ENCODE measurements around the gene PNMT. TPM values are rescaled to one million over a fixed set of nuclear protein-coding genes. Genes with fewer than 3 reads are reported as not detected.
A peak's percentile ranks its signal among the peaks of the same experiment; 100 is the strongest.

Gene PNMT
- total RNA-seq, 4 donors from 2014 or later, result 1.1 to 3.3 (median 1.2) TPM; not detected in 1

DNA sequence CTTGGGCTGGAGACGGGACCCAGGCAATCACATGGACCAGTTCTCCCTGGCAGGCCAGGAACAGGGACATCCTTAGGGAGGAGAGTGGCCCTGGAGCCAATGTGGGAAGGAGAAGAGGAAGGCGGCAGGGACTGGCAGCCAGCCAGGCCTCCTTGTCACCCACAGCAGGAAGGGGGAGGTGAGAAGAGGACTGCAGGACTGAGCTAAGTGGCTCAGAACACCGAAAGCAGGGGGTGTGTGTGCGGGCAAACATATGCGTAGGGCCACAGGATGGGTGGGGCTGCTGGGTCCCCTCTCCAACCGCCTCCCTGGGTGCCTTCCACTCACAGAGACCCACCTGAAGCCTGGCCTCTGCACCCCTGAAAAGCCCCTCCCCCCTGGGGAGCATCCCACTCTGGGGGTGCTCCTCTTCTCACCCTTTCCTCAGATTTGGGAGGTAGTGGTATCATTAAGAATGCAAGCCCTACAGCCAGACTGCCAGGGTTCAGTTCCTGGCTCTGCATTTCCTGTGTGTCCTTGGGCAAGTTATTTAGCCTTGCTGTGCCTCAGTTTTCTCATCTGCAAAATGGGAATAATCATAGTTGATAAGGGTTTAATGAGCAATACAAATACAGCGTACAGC is 8.1 kb downstream of the PNMT start:
- H3K27ac ChIP-seq, result peak overlapping the region; percentile 59 to 91 (median 87)
- peak; percentile 97 to 98 for DNase-seq
- no peaks in the 10 kb centered on the region for H3K9me3 ChIP-seq
- intact Hi-C loops (cut with DNase I), result no loop called here
- WGBS, 2 donors, result 20 to 21% methylated on average over 7 of the region's 7 CpGs
- no peak overlapping the region for H3K4me3 ChIP-seq (replicated peaks in 1 of 3)
- no peaks in the 10 kb centered on the region for H3K36me3 ChIP-seq
- H3K4me1 ChIP-seq, result peaks cover 54 to 76% of the 10 kb centered on the region in 2 donors
- TF ChIP-seq, protein P1, sequence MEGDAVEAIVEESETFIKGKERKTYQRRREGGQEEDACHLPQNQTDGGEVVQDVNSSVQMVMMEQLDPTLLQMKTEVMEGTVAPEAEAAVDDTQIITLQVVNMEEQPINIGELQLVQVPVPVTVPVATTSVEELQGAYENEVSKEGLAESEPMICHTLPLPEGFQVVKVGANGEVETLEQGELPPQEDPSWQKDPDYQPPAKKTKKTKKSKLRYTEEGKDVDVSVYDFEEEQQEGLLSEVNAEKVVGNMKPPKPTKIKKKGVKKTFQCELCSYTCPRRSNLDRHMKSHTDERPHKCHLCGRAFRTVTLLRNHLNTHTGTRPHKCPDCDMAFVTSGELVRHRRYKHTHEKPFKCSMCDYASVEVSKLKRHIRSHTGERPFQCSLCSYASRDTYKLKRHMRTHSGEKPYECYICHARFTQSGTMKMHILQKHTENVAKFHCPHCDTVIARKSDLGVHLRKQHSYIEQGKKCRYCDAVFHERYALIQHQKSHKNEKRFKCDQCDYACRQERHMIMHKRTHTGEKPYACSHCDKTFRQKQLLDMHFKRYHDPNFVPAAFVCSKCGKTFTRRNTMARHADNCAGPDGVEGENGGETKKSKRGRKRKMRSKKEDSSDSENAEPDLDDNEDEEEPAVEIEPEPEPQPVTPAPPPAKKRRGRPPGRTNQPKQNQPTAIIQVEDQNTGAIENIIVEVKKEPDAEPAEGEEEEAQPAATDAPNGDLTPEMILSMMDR (IDR thresholded peaks at IDR 0.05), result no peak
- peak in 1 of 2 donors; percentile 17 for TF ChIP-seq POLR2A (IDR thresholded peaks at IDR 0.05)
- no peaks in the 10 kb centered on the region for H3K27me3 ChIP-seq

DNA sequence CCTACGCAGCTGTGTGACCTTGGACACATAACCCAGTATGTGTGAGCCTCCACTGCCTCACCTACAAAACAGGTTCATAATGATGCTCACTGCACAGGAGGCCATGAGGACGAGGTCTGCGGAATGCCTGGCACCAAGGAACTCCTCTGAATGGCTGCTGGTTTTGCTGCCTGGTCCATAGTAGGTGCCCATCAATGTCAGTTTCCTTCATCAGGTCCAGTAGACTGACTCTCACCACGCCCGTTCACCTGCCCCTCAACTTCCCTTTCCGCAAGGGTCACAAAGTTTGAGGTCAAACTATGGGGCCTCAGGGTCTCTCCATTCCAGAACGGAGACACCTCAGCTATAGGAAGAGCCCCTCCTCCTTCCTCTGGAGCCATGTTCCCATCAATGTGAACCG is 8.8 kb downstream of the PNMT start:
- TF ChIP-seq POLR2A (IDR thresholded peaks at IDR 0.05), result no peak
- TF ChIP-seq, protein P1 (IDR thresholded peaks at IDR 0.05), result no peak
- Histone ChIP-seq H3K36me3 (no peaks in the 10 kb centered on the region), H3K9me3 (no peaks in the 10 kb centered on the region), H3K27ac (peak overlapping the region; percentile 59 to 91 (median 87)), H3K27me3 (no peaks in the 10 kb centered on the region), H3K4me3 (replicated peaks in 1 of 3) (no peak overlapping the region), H3K4me1 (peaks cover 50 to 68% of the 10 kb centered on the region in 2 donors)
- intact Hi-C loops (cut with DNase I), result no loop called here
- 51 to 87% methylated on average over 5 to 7 of the region's 8 CpGs for WGBS, 2 donors
- no peak for DNase-seq

DNA sequence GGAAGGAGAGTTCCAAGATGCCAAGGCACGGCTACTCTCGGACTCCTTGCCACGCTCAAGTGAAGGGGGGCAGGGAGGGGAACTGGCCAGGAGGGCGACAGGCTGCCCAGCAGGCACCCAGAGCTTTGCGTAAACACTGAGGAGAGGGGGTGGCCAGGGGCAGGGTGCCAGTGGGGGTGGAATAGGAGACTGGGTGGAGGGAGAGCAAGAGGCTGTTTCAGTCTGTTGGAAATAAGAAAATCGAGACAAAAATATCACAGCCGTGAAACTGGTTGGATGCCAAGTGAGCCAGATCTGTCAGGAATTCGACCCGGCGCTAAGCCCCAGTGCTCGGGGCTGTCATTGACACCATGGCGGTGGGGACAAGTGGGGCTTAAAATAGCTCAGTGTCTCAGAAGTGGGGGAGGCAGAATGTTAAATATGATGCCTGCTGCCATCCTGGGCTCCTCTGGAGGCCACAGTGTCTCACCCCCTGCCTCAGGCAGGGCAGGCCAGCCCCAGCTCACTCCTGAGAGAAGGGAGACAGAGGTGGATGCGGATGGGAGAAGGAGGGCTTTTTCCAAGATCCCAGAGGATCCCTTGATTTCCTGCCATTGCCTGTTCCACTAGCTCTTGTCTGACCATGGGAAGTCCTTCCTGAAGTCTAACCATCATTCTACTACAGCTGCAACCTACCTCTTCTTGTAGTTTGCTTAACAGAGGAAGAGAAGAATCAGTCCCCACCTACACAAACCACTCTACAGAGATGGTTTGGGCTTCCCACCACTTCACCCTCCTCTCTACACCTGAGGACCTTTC is 9.5 kb downstream of the PNMT start:
- WGBS, 2 donors, result 29 to 33% methylated on average over 13 of the region's 13 CpGs
- peak overlapping the region; percentile 91 to 95 (median 93) for H3K27ac ChIP-seq
- peaks cover 49 to 62% of the 10 kb centered on the region in 2 donors for H3K4me1 ChIP-seq

DNA sequence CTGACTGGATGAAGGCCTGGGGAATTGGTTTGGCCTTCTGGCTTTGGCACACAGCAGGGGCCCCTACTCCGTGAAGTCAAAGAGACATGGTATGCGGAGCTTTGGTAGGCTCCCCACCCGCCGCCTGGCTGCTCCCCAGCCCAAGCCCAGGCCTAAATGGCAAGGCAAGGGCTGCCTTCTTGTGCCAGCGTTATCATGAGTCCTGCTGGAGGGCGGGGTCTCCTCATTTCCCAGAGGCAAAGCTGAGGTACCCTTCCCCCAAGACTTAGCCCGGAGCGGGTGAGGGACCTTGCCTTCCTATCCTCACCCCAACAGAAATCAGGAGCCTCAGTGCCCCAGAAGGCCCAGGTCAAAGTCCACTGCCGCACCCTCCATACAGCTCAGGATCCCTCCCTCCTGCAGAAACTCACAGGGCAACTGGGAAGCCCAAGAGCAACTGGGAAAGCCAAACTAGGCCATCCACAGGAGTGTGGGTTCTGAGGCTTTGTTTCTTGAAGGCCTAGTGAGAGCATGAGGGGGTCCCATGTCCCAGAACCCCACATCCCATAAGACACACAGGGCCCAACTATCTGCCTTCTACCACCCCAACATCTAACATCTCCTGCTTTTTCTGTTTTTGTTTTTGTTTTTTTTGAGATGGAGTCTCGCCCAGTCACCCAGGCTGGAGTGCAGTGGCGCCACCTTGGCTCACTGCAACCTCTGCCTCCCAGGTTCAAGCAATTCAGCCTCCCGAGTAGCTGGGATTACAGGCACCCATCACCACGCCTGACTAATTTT is 10.3 kb downstream of the PNMT start:
- intact Hi-C loops (cut with DNase I), result no loop called here
- peak in 1 of 2 donors; percentile 43 for DNase-seq
- Histone ChIP-seq H3K27ac (peak overlapping the region; percentile 91 to 95 (median 93)), H3K27me3 (no peaks in the 10 kb centered on the region), H3K36me3 (peaks cover 0 to 5% of the 10 kb centered on the region in 2 donors), H3K9me3 (no peaks in the 10 kb centered on the region), H3K4me3 (replicated peaks in 1 of 3) (no peak overlapping the region), H3K4me1 (peaks cover 49 to 62% of the 10 kb centered on the region in 2 donors)
- 74 to 75% methylated on average over 9 to 10 of the region's 13 CpGs for WGBS, 2 donors
- TF ChIP-seq, protein P1 (IDR thresholded peaks at IDR 0.05), result no peak
- TF ChIP-seq POLR2A (IDR thresholded peaks at IDR 0.05), result no peak

More for the DNA sequence above, 9.5 kb downstream of the PNMT start:
- intact Hi-C loops (cut with DNase I), result no loop called here
- Histone ChIP-seq H3K9me3 (no peaks in the 10 kb centered on the region), H3K36me3 (no peaks in the 10 kb centered on the region), H3K4me3 (replicated peaks in 1 of 3) (no peak overlapping the region), H3K27me3 (no peaks in the 10 kb centered on the region)
- TF ChIP-seq POLR2A (IDR thresholded peaks at IDR 0.05), result peak in 1 of 2 donors; percentile 17
- TF ChIP-seq, protein P1 (IDR thresholded peaks at IDR 0.05), result peak in 1 of 6 experiments; percentile 9
- DNase-seq, result peak; percentile 99

All from thyroid gland (tissue), 4 donors.